Thyroid gland (tissue), 4 donors: ENCODE measurements around the gene RNF111.

Experiments used
- POLR2A ChIP-seq, 2 donors: fragments of 450-650 bp; IDR thresholded peaks; one replicate each; pipeline ENCODE4 v1.6.1; 2017; ENCODE audit warnings: antibody characterized with exemption in 2 of 2, mild to moderate bottlenecking in 2 of 2, moderate library complexity in 1 of 2
- TF ChIP-seq, protein P1 (sequence below), 6 experiments: fragments of 200-600 bp in 3 of 6; fragments of 450-650 bp in 3 of 6; sonication (generic) in 3 of 6; IDR thresholded peaks; one replicate each; pipeline ENCODE4 v1.5.1; 2016 to 2019; ENCODE audit warnings: antibody characterized with exemption in 6 of 6, mild to moderate bottlenecking in 2 of 6, inconsistent platforms in 1 of 6, moderate library complexity in 1 of 6

- TF ChIP-seq, protein P1, sequence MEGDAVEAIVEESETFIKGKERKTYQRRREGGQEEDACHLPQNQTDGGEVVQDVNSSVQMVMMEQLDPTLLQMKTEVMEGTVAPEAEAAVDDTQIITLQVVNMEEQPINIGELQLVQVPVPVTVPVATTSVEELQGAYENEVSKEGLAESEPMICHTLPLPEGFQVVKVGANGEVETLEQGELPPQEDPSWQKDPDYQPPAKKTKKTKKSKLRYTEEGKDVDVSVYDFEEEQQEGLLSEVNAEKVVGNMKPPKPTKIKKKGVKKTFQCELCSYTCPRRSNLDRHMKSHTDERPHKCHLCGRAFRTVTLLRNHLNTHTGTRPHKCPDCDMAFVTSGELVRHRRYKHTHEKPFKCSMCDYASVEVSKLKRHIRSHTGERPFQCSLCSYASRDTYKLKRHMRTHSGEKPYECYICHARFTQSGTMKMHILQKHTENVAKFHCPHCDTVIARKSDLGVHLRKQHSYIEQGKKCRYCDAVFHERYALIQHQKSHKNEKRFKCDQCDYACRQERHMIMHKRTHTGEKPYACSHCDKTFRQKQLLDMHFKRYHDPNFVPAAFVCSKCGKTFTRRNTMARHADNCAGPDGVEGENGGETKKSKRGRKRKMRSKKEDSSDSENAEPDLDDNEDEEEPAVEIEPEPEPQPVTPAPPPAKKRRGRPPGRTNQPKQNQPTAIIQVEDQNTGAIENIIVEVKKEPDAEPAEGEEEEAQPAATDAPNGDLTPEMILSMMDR (IDR thresholded peaks at IDR 0.05), result peak; percentile 31 to 74 (median 54)
- no peak for TF ChIP-seq POLR2A (IDR thresholded peaks at IDR 0.05)
Measured at GRCh38 chr15:58957101-58957973, 30.1 kb upstream of the RNF111 start.
